ENCODE results near the gene DLG2. TPM values are rescaled to one million over a fixed set of nuclear protein-coding genes. Genes with fewer than 3 reads are reported as not detected.

Gene DLG2
- total and polyA plus RNA-seq, 2 of the 8 experiments (the other 6 are each of a cell fraction or from before 2014, with no cell fraction given): 1.7 to 14.3 TPM

DNA sequence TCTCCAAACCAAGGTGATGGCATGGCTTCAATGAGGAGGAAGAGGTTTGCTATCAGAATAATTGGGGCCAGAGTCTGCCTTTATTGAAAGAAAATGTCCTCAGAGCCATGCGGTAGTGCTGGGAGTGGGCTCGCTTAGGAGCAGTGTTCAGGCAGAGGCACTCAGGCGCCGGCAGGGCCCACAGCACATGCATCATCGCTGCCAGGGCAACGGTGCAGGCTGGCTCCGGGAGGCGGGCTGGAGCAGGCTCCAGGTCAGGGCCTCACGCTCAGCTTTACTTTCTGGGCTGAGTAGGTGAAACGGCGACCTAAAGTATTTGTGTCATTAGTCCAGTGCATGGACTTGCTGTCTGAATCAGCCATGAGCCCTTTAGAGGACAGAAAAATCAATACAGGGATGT, 2171.1 kb downstream of the DLG2 start:
- no peaks in the 10 kb centered on the region for H3K27me3 ChIP-seq (replicated peaks in 1 of 4; ENCODE audit: control insufficient read depth in 3 of 4, extremely low read depth in 1 of 4, insufficient read depth in 3 of 4, low read length in 3 of 4)
- no peaks in the 10 kb centered on the region for H4K20me1 ChIP-seq (replicated peaks in 1 of 2; ENCODE audit: control insufficient read depth in 1 of 2, insufficient read depth in 2 of 2, low read length in 2 of 2)
- no peak overlapping the region for H2BK20ac ChIP-seq (ENCODE audit: low read length)
- H3K23ac ChIP-seq (ENCODE audit: insufficient read length): no peak overlapping the region
- no peak overlapping the region for H3K56ac ChIP-seq (replicated peaks; ENCODE audit: insufficient read length, low read depth, low read length)
- ChIA-PET POLR2A (ENCODE audit: partially characterized antibody) (no interaction called here), CTCF (ENCODE audit: partially characterized antibody) (interaction anchor here (0.7 to 2.0 kb wide), 3 partner anchors 10 to 163 kb away, joined by 3 to 4 read pairs (median 4); no protein-coding TSS in a partner anchor)
- no peak overlapping the region for H2BK12ac ChIP-seq (ENCODE audit: low read depth, low read length)
- no peaks in the 10 kb centered on the region for H3K79me2 ChIP-seq (ENCODE audit: control insufficient read depth in 1 of 2, insufficient read depth in 2 of 2, low read length in 2 of 2)
- no peak overlapping the region for H3K4me2 ChIP-seq (ENCODE audit: insufficient read depth in 1 of 2, low read depth in 2 of 2, low read length in 2 of 2)
- no peak overlapping the region for H3K14ac ChIP-seq (ENCODE audit: insufficient read length)
- no peaks in the 10 kb centered on the region for H3K9me3 ChIP-seq (ENCODE audit: insufficient read depth in 2 of 2, low read depth in 1 of 2, low read length in 1 of 2)
- no peak overlapping the region for H3K18ac ChIP-seq (ENCODE audit: extremely low read depth, low read length)
- no peak overlapping the region for H3K4ac ChIP-seq (replicated peaks; ENCODE audit: insufficient read length, low read depth, low read length)
- H2AK5ac ChIP-seq (ENCODE audit: low read depth, low read length): no peak overlapping the region
- peaks cover 0 to 2% (median 1%) of the 10 kb centered on the region in 4 experiments; a peak in 2 of 7 replicates for H3K4me1 ChIP-seq (replicated peaks in 1 of 4; ENCODE audit: control insufficient read depth in 3 of 4, insufficient read depth in 4 of 4, low read length in 3 of 4)
- no peak overlapping the region for H3K9ac ChIP-seq (replicated peaks in 1 of 4; ENCODE audit: extremely low read depth in 1 of 4, low read depth in 3 of 4, low read length in 3 of 4)
- H4K5ac ChIP-seq (ENCODE audit: insufficient read length, low read depth, low read length): no peak overlapping the region
- TF ChIP-seq, protein P1, sequence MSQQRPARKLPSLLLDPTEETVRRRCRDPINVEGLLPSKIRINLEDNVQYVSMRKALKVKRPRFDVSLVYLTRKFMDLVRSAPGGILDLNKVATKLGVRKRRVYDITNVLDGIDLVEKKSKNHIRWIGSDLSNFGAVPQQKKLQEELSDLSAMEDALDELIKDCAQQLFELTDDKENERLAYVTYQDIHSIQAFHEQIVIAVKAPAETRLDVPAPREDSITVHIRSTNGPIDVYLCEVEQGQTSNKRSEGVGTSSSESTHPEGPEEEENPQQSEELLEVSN (IDR thresholded peaks at IDR 0.05): peak; percentile 33; the same call in 1 of the 2 replicates
- TF ChIP-seq TBP (IDR thresholded peaks at IDR 0.05; ENCODE audit: low read depth, low read length) (0 out of 2 replicates have a peak, but pooled peaks have one; percentile 24), BRCA1 (IDR thresholded peaks at IDR 0.05; ENCODE audit: low read depth, low read length) (no peak), RFX5 (IDR thresholded peaks at IDR 0.05; ENCODE audit: borderline replicate concordance, low read depth, low read length) (no peak), CREB1 (IDR thresholded peaks at IDR 0.05) (no peak)
- TF ChIP-seq, protein P2, sequence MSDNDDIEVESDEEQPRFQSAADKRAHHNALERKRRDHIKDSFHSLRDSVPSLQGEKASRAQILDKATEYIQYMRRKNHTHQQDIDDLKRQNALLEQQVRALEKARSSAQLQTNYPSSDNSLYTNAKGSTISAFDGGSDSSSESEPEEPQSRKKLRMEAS (IDR thresholded peaks at IDR 0.05): peak; percentile 59
- FAIRE-seq: no peak
- H4K91ac ChIP-seq (replicated peaks; ENCODE audit: insufficient read length, low read length): no peak overlapping the region
- no peak overlapping the region for H3K4me3 ChIP-seq (ENCODE audit: extremely low read depth in 1 of 4, insufficient read depth in 2 of 4, low read depth in 3 of 4, low read length in 4 of 4)
- no peak overlapping the region for H2BK120ac ChIP-seq (replicated peaks; ENCODE audit: low read depth, low read length)
- H2BK5ac ChIP-seq (ENCODE audit: low read depth, low read length): no peak overlapping the region
- 80% methylated on average over 11 of the region's 11 CpGs; no CpG with 5 or more reads in 1 of the 2 experiments for WGBS, 2 experiments (ENCODE audit: extremely low coverage in 1 of 2, insufficient coverage in 1 of 2, insufficient read length in 1 of 2, insufficient replicate concordance in 2 of 2, low coverage in 1 of 2, low lambda C conversion rate in 2 of 2, missing lambda C conversion rate in 1 of 2)
- no peaks in the 10 kb centered on the region; the same call in 1 of the 2 replicates for H3K23me2 ChIP-seq (ENCODE audit: low read depth, low read length)
- H4K8ac ChIP-seq (ENCODE audit: extremely low read depth, insufficient read depth, low read length): no peak overlapping the region
- H2AFZ ChIP-seq (ENCODE audit: low read length): 0 out of 2 replicates have a peak overlapping the region, but pooled peaks have one; percentile 21
- no peak overlapping the region for H2BK15ac ChIP-seq (ENCODE audit: low read length)
- DNase-seq (ENCODE audit: low read depth in 1 of 2, low spot score in 2 of 2): peak in 1 of 2 experiments; percentile 68
- no peaks in the 10 kb centered on the region for H3K36me3 ChIP-seq (ENCODE audit: control insufficient read depth in 2 of 4, insufficient read depth in 4 of 4, low read length in 3 of 4)
- H3K27ac ChIP-seq (ENCODE audit: low read depth, low read length): no peak overlapping the region
- no peaks in the 10 kb centered on the region for H3K79me1 ChIP-seq (ENCODE audit: low read depth, low read length)
